SU-DHL-6 (cell line): Measurements from ENCODE around the gene TMEM235.
A peak's percentile ranks its signal among the peaks of the same experiment; 100 is the strongest.

Experiments used
- H2AFZ ChIP-seq: fragments of 200-600 bp; sonication (generic); 2 replicates; pipeline ENCODE4 v1.6.1; 2014; ENCODE audit warnings: low read depth, mild to moderate bottlenecking, moderate library complexity, mixed read lengths, antibody characterized with exemption, low read length; ENCODE audit not compliant: severe bottlenecking
- H3F3A ChIP-seq: fragments of 200-600 bp; shearing (Covaris generic); 2 replicates; pipeline ENCODE4 v1.6.0; 2016; ENCODE audit warnings: antibody characterized with exemption, mild to moderate bottlenecking; ENCODE audit not compliant: insufficient read depth
- H3K27ac ChIP-seq: fragments of 200-600 bp; sonication (generic); 2 replicates; pipeline ENCODE4 v1.5.1; 2016; ENCODE audit warnings: low read depth, mild to moderate bottlenecking, low read length, moderate library complexity, mixed read lengths
- H3K27me3 ChIP-seq: fragments of 200-600 bp; sonication (generic), shearing (Covaris generic); 2 replicates; pipeline ENCODE4 v1.6.0; 2014; ENCODE audit warnings: mild to moderate bottlenecking, low read length
- H3K36me3 ChIP-seq: fragments of 200-600 bp; sonication (generic); 2 replicates; pipeline ENCODE4 v1.6.1; 2014; ENCODE audit warnings: mild to moderate bottlenecking, low read length, mixed read lengths
- H3K4me2 ChIP-seq: fragments of 300-600, 200-600 bp; shearing (Covaris generic), sonication (generic); 2 replicates; pipeline ENCODE4 v1.6.0; 2014; ENCODE audit warnings: low read length, low read depth, mild to moderate bottlenecking; ENCODE audit not compliant: poor library complexity, severe bottlenecking
- H3K4me3 ChIP-seq: fragments of 200-600 bp; sonication (generic); 2 replicates; pipeline ENCODE4 v1.5.1; 2014; ENCODE audit warnings: antibody characterized with exemption, low read length, mild to moderate bottlenecking, mixed read lengths; ENCODE audit not compliant: insufficient read depth, poor library complexity, severe bottlenecking
- H3K79me2 ChIP-seq: fragments of 200-600 bp; sonication (generic); 2 replicates; pipeline ENCODE4 v1.6.1; 2014; ENCODE audit warnings: mild to moderate bottlenecking, low read length, moderate library complexity; ENCODE audit not compliant: insufficient read depth
- H3K9ac ChIP-seq: fragments of 200-600 bp; sonication (generic); 2 replicates; pipeline ENCODE4 v1.7.0; 2014; ENCODE audit warnings: mild to moderate bottlenecking, low read length
- H3K9me2 ChIP-seq: fragments of 200-600 bp; sonication (generic); replicated peaks from 2 replicates; pipeline ENCODE4 v1.6.1; 2014; ENCODE audit warnings: low read length; ENCODE audit not compliant: insufficient read depth
- H3K9me3 ChIP-seq: fragments of 200-600 bp; sonication (generic); 2 replicates; pipeline ENCODE4 v1.6.1; 2014; ENCODE audit warnings: low read length, mixed read lengths; ENCODE audit not compliant: insufficient read depth
- H4K20me1 ChIP-seq: fragments of 200-600 bp; sonication (generic); 2 replicates; pipeline ENCODE4 v1.6.1; 2014; ENCODE audit warnings: low read depth, mild to moderate bottlenecking, antibody characterized with exemption, low read length, moderate library complexity, mixed read lengths
- CTCF ChIP-seq: fragments of 200-600 bp; sonication (generic); IDR thresholded peaks from one replicate; pipeline ENCODE4 v1.5.1; 2017; ENCODE audit warnings: antibody characterized with exemption, mild to moderate bottlenecking, low read length, moderate library complexity; ENCODE audit not compliant: insufficient read depth, poor library complexity, severe bottlenecking
- EZH2phosphoT487 ChIP-seq: fragments of 200-600 bp; sonication (generic), shearing (Covaris generic); conservative IDR thresholded peaks from 2 replicates; pipeline ENCODE4 v1.6.1; 2018; ENCODE audit warnings: mild to moderate bottlenecking, antibody characterized with exemption, low read length, moderate library complexity, mixed read lengths

The TMEM235 gene

GRCh38 chr17:78210111-78210510 lies 21.3 kb upstream of the TMEM235 start:
- Histone ChIP-seq H3K9me2 (no peaks in the 10 kb centered on the region), H3K27me3 (no peaks in the 10 kb centered on the region), H3K79me2 (peaks cover 10% of the 10 kb centered on the region), H2AFZ (no peak overlapping the region), H3K4me3 (no peak overlapping the region), H3K9ac (no peak overlapping the region), H3K9me3 (no peaks in the 10 kb centered on the region), H3K27ac (no peak overlapping the region), H3K36me3 (no peaks in the 10 kb centered on the region), H4K20me1 (no peaks in the 10 kb centered on the region), H3K4me2 (no peak overlapping the region), H3F3A (no peaks in the 10 kb centered on the region)
- TF ChIP-seq CTCF (no peak), EZH2phosphoT487 (no peak)

GRCh38 chr17:78211032-78211431 lies 20.4 kb upstream of the TMEM235 start:
- Histone ChIP-seq H3K27me3 (no peaks in the 10 kb centered on the region), H3K4me2 (no peak overlapping the region), H3K9me2 (no peaks in the 10 kb centered on the region), H3K9ac (no peak overlapping the region), H4K20me1 (no peaks in the 10 kb centered on the region), H3K27ac (no peak overlapping the region), H3K9me3 (no peaks in the 10 kb centered on the region), H3F3A (no peaks in the 10 kb centered on the region), H2AFZ (no peak overlapping the region), H3K4me3 (no peak overlapping the region), H3K79me2 (peaks cover 19% of the 10 kb centered on the region), H3K36me3 (no peaks in the 10 kb centered on the region)
- TF ChIP-seq CTCF, result no peak
- TF ChIP-seq EZH2phosphoT487, result no peak

- Histone ChIP-seq H3K36me3 (peaks cover 3% of the 10 kb centered on the region; the same call in 1 of the 2 replicates), H3K4me3 (peak within 1 kb of the TSS; percentile 88), H3K27ac (peak within 1 kb of the TSS; percentile 73), H3F3A (no peaks in the 10 kb centered on the region), H3K9me2 (no peaks in the 10 kb centered on the region), H3K9me3 (no peaks in the 10 kb centered on the region), H3K4me2 (peak within 1 kb of the TSS; percentile 96), H3K79me2 (peaks cover 27% of the 10 kb centered on the region), H3K9ac (peak within 1 kb of the TSS; percentile 96), H3K27me3 (no peaks in the 10 kb centered on the region), H2AFZ (peak within 1 kb of the TSS; percentile 82), H4K20me1 (no peaks in the 10 kb centered on the region)
- TF ChIP-seq CTCF (no peak), EZH2phosphoT487 (no peak)
Observed at GRCh38 chr17:78214016-78214705, 17.3 kb upstream of the TMEM235 start, which contains the start of gene BIRC5. Gene BIRC5, plus strand, starts transcription at chr17:78214253. Its CDS starts 64 bp downstream, at chr17:78214317.
